Measurements from ENCODE around the gene CSTF2T.

CSTF2T gene

DNA sequence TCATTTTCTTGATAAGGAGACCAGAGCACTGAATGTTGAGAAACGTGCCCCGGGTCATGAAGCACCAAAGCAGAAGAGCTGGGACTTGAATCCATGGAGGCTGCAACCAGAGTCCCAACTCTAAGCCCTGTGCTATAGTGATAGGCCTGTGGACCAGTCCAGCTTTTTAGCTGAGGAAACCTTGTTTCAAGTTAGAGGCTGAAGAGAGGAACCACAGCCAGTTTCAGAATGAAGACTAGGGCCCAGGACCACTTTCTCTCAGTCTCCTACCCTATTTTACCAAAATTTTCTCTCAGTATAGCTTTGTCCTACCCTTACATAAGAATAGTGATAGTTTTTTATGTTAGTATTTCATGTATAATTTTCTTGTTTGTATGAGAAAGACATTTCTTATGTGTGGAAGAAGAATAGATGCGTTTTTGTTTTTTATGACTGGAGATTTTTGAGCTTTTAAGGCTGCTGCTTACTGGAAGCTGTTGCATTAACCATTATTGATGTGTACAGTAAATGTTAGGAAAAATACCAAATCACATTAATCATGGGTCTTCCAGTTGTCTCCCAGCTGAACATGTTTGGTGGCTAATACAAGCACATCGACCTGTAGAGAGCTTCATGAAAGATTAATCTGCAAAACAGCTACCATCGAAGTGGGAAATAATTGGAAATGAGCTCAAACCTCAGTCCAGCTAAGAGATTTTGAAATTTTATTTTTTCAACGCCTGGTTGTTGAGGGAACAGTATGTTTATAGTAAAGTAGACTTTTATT is 45.0 kb upstream of the CSTF2T start:
- TF ChIP-seq, protein P1, sequence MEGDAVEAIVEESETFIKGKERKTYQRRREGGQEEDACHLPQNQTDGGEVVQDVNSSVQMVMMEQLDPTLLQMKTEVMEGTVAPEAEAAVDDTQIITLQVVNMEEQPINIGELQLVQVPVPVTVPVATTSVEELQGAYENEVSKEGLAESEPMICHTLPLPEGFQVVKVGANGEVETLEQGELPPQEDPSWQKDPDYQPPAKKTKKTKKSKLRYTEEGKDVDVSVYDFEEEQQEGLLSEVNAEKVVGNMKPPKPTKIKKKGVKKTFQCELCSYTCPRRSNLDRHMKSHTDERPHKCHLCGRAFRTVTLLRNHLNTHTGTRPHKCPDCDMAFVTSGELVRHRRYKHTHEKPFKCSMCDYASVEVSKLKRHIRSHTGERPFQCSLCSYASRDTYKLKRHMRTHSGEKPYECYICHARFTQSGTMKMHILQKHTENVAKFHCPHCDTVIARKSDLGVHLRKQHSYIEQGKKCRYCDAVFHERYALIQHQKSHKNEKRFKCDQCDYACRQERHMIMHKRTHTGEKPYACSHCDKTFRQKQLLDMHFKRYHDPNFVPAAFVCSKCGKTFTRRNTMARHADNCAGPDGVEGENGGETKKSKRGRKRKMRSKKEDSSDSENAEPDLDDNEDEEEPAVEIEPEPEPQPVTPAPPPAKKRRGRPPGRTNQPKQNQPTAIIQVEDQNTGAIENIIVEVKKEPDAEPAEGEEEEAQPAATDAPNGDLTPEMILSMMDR (conservative IDR thresholded peaks at IDR 0.05; ENCODE audit: low read depth, low read length): no peak
- H3K27ac ChIP-seq: no peak overlapping the region
- H3K4me2 ChIP-seq: no peak overlapping the region
- no peaks in the 10 kb centered on the region for H4K20me1 ChIP-seq (ENCODE audit: insufficient read depth)
- H3K79me2 ChIP-seq (ENCODE audit: insufficient read depth, low read depth): no peaks in the 10 kb centered on the region
- H2AFZ ChIP-seq (ENCODE audit: low read depth): no peak overlapping the region
- no peaks in the 10 kb centered on the region; the same call in 1 of the 2 replicates for H3K27me3 ChIP-seq (ENCODE audit: insufficient read depth, low read depth)
- no peak overlapping the region for H3K9ac ChIP-seq
- no peaks in the 10 kb centered on the region for H3K36me3 ChIP-seq (ENCODE audit: insufficient read depth)
- H3K4me1 ChIP-seq (ENCODE audit: low read depth, poor library complexity, severe bottlenecking): no peaks in the 10 kb centered on the region
- no peak overlapping the region for H3K4me3 ChIP-seq (IDR thresholded peaks at IDR 0.05; ENCODE audit: insufficient read depth, low read depth, low read length)

DNA sequence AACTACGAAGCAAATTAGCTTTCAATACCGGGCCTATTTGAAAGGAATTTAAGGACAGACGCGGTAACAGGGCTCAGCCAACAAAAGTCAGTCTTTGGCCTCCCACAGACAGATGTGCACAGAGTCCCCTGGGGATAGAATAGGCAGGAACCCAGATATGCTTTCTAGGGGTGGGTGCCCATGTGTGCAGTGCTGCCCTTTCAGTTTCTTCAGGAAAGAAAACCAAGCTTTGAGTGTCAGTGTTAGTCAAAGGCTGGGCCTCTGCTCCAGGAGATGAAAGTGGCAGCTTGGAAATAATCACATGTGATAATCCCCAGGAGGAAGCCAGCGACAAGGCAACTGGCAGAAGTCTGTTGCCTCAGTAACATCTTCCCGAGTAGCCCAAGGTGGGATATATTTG is 43.8 kb upstream of the CSTF2T start:
- Histone ChIP-seq H3K4me2 (no peak overlapping the region), H3K4me3 (IDR thresholded peaks at IDR 0.05; ENCODE audit: insufficient read depth, low read depth, low read length) (no peak overlapping the region), H3K9ac (no peak overlapping the region)

DNA sequence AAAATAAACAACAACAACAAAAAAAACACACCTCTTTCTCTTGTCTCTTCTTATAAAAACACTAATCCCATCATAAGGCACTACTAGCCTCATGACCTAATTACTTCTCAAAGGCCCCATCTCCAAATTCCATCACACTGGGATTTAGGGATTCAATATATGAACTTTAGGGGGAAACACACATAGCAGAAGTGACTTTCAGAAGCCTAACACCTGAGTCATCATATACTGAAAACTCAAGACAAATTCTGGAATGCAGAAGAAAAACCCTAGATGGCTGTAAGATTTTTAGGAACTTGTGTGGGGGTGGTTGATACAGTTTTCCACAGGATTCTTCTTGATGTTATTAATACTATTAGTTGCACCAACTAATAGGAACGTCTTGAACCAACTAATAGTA is 33.7 kb upstream of the CSTF2T start:
- TF ChIP-seq, protein P1 (conservative IDR thresholded peaks at IDR 0.05; ENCODE audit: low read depth, low read length): no peak
- H3K4me1 ChIP-seq (ENCODE audit: low read depth, poor library complexity, severe bottlenecking): no peaks in the 10 kb centered on the region
- no peak overlapping the region for H2AFZ ChIP-seq (ENCODE audit: low read depth)
- H3K4me2 ChIP-seq: no peak overlapping the region
- no peaks in the 10 kb centered on the region for H3K36me3 ChIP-seq (ENCODE audit: insufficient read depth)
- no peak overlapping the region for H3K9ac ChIP-seq
- no peaks in the 10 kb centered on the region for H4K20me1 ChIP-seq (ENCODE audit: insufficient read depth)
- no peak overlapping the region for H3K27ac ChIP-seq
- H3K27me3 ChIP-seq (ENCODE audit: insufficient read depth, low read depth): no peaks in the 10 kb centered on the region
- no peaks in the 10 kb centered on the region for H3K79me2 ChIP-seq (ENCODE audit: insufficient read depth, low read depth)
- H3K4me3 ChIP-seq (IDR thresholded peaks at IDR 0.05; ENCODE audit: insufficient read depth, low read depth, low read length): no peak overlapping the region

More for the DNA sequence above, 43.8 kb upstream of the CSTF2T start:
- no peaks in the 10 kb centered on the region for H3K4me1 ChIP-seq (ENCODE audit: low read depth, poor library complexity, severe bottlenecking)
- TF ChIP-seq, protein P1 (conservative IDR thresholded peaks at IDR 0.05; ENCODE audit: low read depth, low read length): no peak
- H3K79me2 ChIP-seq (ENCODE audit: insufficient read depth, low read depth): no peaks in the 10 kb centered on the region
- H3K36me3 ChIP-seq (ENCODE audit: insufficient read depth): no peaks in the 10 kb centered on the region
- no peak overlapping the region for H3K27ac ChIP-seq
- H2AFZ ChIP-seq (ENCODE audit: low read depth): no peak overlapping the region
- no peaks in the 10 kb centered on the region; the same call in 1 of the 2 replicates for H3K27me3 ChIP-seq (ENCODE audit: insufficient read depth, low read depth)
- no peaks in the 10 kb centered on the region for H4K20me1 ChIP-seq (ENCODE audit: insufficient read depth)

DNA sequence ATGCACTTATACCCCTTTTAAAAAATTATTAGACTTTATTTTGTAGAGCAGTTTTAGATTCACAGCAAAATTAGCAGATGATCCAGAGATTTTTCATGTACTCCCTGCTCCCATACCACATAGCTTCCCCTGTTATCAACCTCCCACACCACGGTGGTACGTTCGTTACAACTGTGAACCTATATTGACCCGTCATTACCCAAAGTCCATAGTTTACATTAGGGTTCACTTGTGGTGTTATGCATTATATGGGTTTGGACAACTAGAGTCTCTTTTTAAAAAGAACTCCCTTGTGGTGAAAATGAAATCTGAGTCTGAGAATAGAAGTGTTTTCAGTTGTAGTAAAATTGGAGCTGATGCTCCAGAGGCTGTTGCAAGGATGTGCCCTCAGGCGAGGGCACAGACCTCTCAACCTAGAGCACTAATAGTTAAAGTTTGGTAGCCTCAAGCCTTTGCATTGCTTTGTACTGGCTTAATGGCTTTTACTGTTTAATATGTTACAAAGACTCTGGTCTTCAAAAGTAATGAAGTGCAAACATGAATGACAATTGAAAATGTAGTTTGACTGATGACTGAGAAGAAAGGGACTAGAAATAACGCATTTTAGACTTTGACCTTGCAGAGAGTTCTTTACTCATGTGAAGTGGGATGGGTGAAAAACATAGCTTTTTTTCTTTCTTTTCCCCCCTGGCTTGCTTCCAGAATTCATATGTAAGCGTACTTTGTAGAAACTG is 30.6 kb upstream of the CSTF2T start:
- H3K27ac ChIP-seq: no peak overlapping the region
- no peak overlapping the region for H3K4me2 ChIP-seq
- TF ChIP-seq, protein P1 (conservative IDR thresholded peaks at IDR 0.05; ENCODE audit: low read depth, low read length): no peak
- no peaks in the 10 kb centered on the region for H4K20me1 ChIP-seq (ENCODE audit: insufficient read depth)
- H3K36me3 ChIP-seq (ENCODE audit: insufficient read depth): no peaks in the 10 kb centered on the region
- H2AFZ ChIP-seq (ENCODE audit: low read depth): no peak overlapping the region
- no peaks in the 10 kb centered on the region for H3K4me1 ChIP-seq (ENCODE audit: low read depth, poor library complexity, severe bottlenecking)
- H3K9ac ChIP-seq: no peak overlapping the region
- no peak overlapping the region for H3K4me3 ChIP-seq (IDR thresholded peaks at IDR 0.05; ENCODE audit: insufficient read depth, low read depth, low read length)
- H3K79me2 ChIP-seq (ENCODE audit: insufficient read depth, low read depth): no peaks in the 10 kb centered on the region
- no peaks in the 10 kb centered on the region for H3K27me3 ChIP-seq (ENCODE audit: insufficient read depth, low read depth)
